ENCODE results near the gene PTBP2.

GRCh38 chr1:96808191-96808590 is 86.6 kb downstream of the PTBP2 start:
- no peak for TF ChIP-seq CTCF (IDR thresholded peaks at IDR 0.05; ENCODE audit: poor library complexity)
- no peak for TF ChIP-seq EZH2 (IDR thresholded peaks at IDR 0.05; ENCODE audit: borderline replicate concordance)
- TF ChIP-seq EZH2phosphoT487 (IDR thresholded peaks at IDR 0.05; ENCODE audit: low read depth, severe bottlenecking, unreplicated experiment), result no peak
